Prostate gland (tissue), 2 donors: ENCODE results near the gene ANKS1B.

Experiments used
- CTCF ChIP-seq, 4 experiments: fragments of 200-600 bp in 2 of 4; fragments of 450-650 bp in 2 of 4; sonication (generic) in 2 of 4; IDR thresholded peaks; 1 replicate in 3 of 4; 2 replicates in 1 of 4; pipeline ENCODE4 v1.5.1; 2016 to 2019; ENCODE audit warnings: antibody characterized with exemption in 4 of 4, mild to moderate bottlenecking in 2 of 4, moderate library complexity in 2 of 4
- POLR2A ChIP-seq: fragments of 450-650 bp; IDR thresholded peaks from one replicate; pipeline ENCODE4 v1.6.1; 2016; ENCODE audit warnings: antibody characterized with exemption, mild to moderate bottlenecking
- POLR2AphosphoS5 ChIP-seq: sonication (generic); formaldehyde crosslinking; IDR thresholded peaks from one replicate; pipeline ENCODE4 v1.6.1; 2017; ENCODE audit warnings: antibody characterized with exemption

- TF ChIP-seq CTCF (IDR thresholded peaks at IDR 0.05), result no peak
- TF ChIP-seq POLR2AphosphoS5, result no peak
- TF ChIP-seq POLR2A, result no peak
Observed at GRCh38 chr12:99898645-99899044, 86.1 kb downstream of the ANKS1B start.
